A549 (cell line): ENCODE data around the gene PARP11. TPM values are rescaled to one million over a fixed set of nuclear protein-coding genes. Genes with fewer than 3 reads are reported as not detected.

Experiments used
- ATAC-seq, 2 experiments: fragments of 200-7000 bp in 1 of 2; fragments of >200 bp in 1 of 2; cut with Nextera tagmentation in 1 of 2; cut with Tn5 transposase in 1 of 2; 3 replicates each; pipeline versions ENCODE4 v1.8.0 to v1.9.1; 2018 to 2020; ENCODE audit warnings: mild to moderate bottlenecking in 1 of 2, moderate library complexity in 1 of 2
- CTCF ChIA-PET: fragments of 300-600 bp; sonication (Branson Sonifier 250); formaldehyde crosslinking; extraction: SDS; loops from one replicate; lab custom pipeline; 2021; ENCODE audit warnings: antibody characterized with exemption, inconsistent platforms; lab: Yijun Ruan, JAX
- POLR2A ChIA-PET: fragments of 350-600 bp; formaldehyde crosslinking; extraction: SDS; loops from one replicate; lab custom pipeline; 2021; ENCODE audit warnings: antibody characterized with exemption, inconsistent platforms; lab: Yijun Ruan, JAX
- DNase-seq, 2 experiments: peaks; one replicate each; pipeline versions ENCODE4 v3.0.0 to v3.0.0-alpha.2; 2011 to 2016; ENCODE audit warnings: low read depth in 1 of 2, low spot score in 1 of 2
- FAIRE-seq: peaks from 2 replicates; lab custom pipeline; 2011; peaks lifted over from hg19 to GRCh38; lab: Jason Lieb, UNC
- H3K27ac ChIP-seq, 2 experiments: fragments of >200 bp; sonication (Bioruptor Twin); formaldehyde crosslinking; 3 replicates each; pipeline ENCODE4 v1.5.1; 2016 to 2017
- H3K4me1 ChIP-seq: fragments of >200 bp; sonication (Bioruptor Twin); formaldehyde crosslinking; 3 replicates; pipeline ENCODE4 v1.6.1; 2016
- H3K4me2 ChIP-seq: fragments of >200 bp; sonication (Bioruptor Twin); formaldehyde crosslinking; 3 replicates; pipeline ENCODE4 v1.6.1; 2016
- H3K4me3 ChIP-seq: fragments of >200 bp; sonication (Bioruptor Twin); formaldehyde crosslinking; 3 replicates; pipeline ENCODE4 v1.5.1; 2016
- H3K9me3 ChIP-seq: fragments of >200 bp; sonication (Bioruptor Twin); formaldehyde crosslinking; 3 replicates; pipeline ENCODE4 v1.6.1; 2016
- ATOH8 ChIP-seq: fragments of 250-450 bp; sonication (Bioruptor Pico); IDR thresholded peaks from 2 replicates; pipeline ENCODE4 v1.5.0; 2020; ENCODE audit warnings: low read depth, mild to moderate bottlenecking, moderate library complexity
- BCL3 ChIP-seq: fragments of >200 bp; sonication (Bioruptor Twin); formaldehyde crosslinking; IDR thresholded peaks from 3 replicates; pipeline ENCODE4 v1.6.1; 2016
- CEBPB ChIP-seq, 2 experiments: fragments of >200 bp in 1 of 2; sonication (Bioruptor Twin) in 1 of 2; formaldehyde crosslinking in 1 of 2; IDR thresholded peaks; 2 replicates each; pipeline ENCODE4 v1.6.1; 2012 to 2016
- CHD2 ChIP-seq: fragments of 150-350 bp; IDR thresholded peaks from 2 replicates; pipeline ENCODE4 v1.6.1; 2014; ENCODE audit warnings: low read length; ENCODE audit not compliant: partially characterized antibody
- CHD4 ChIP-seq: fragments of 200-600 bp; sonication (generic); IDR thresholded peaks from 2 replicates; pipeline ENCODE4 v1.6.1; 2016; ENCODE audit warnings: antibody characterized with exemption, mild to moderate bottlenecking, borderline replicate concordance
- EHF ChIP-seq: fragments of 250-450 bp; sonication (Bioruptor Pico); IDR thresholded peaks from 2 replicates; pipeline ENCODE4 v1.5.0; 2020; ENCODE audit warnings: mild to moderate bottlenecking
- ESRRA ChIP-seq: fragments of 150-350 bp; IDR thresholded peaks from 2 replicates; pipeline ENCODE4 v1.6.1; 2014; ENCODE audit warnings: mild to moderate bottlenecking, low read length, borderline replicate concordance
- FOSB ChIP-seq: fragments of 250-450 bp; sonication (Bioruptor Pico); IDR thresholded peaks from 2 replicates; pipeline ENCODE4 v1.5.0; 2020; ENCODE audit warnings: mild to moderate bottlenecking, moderate library complexity
- FOSL2 ChIP-seq, 2 experiments: fragments of 450-650 bp in 1 of 2; fragments of >200 bp in 1 of 2; sonication (Bioruptor Twin) in 1 of 2; formaldehyde crosslinking; IDR thresholded peaks; 2 replicates each; pipeline versions ENCODE4 v1.5.0 to v1.6.1; 2016 to 2020; ENCODE audit warnings: mild to moderate bottlenecking in 1 of 2, moderate library complexity in 1 of 2
- FOXS1 ChIP-seq: fragments of 250-450 bp; sonication (Bioruptor Pico); IDR thresholded peaks from 2 replicates; pipeline ENCODE4 v1.5.0; 2020; ENCODE audit warnings: mild to moderate bottlenecking, moderate library complexity
- HDAC2 ChIP-seq: fragments of 200-600 bp; sonication (generic); IDR thresholded peaks from 2 replicates; pipeline ENCODE4 v1.6.1; 2016
- HEYL ChIP-seq: fragments of 250-450 bp; sonication (Bioruptor Pico); IDR thresholded peaks from 2 replicates; pipeline ENCODE4 v1.8.0; 2021; ENCODE audit warnings: mild to moderate bottlenecking, moderate library complexity
- HOXB13 ChIP-seq: fragments of 250-450 bp; sonication (Bioruptor Pico); IDR thresholded peaks from 2 replicates; pipeline ENCODE4 v1.5.0; 2020; ENCODE audit warnings: low read depth, mild to moderate bottlenecking, moderate library complexity
- HOXB5 ChIP-seq: fragments of 250-450 bp; sonication (Bioruptor Pico); IDR thresholded peaks from 2 replicates; pipeline ENCODE4 v1.5.0; 2020; ENCODE audit warnings: mild to moderate bottlenecking, moderate library complexity
- JUN ChIP-seq, 2 experiments: fragments of >200 bp; sonication (Bioruptor Twin); formaldehyde crosslinking; IDR thresholded peaks; 2 replicates in 1 of 2; 3 replicates in 1 of 2; pipeline ENCODE4 v1.6.1; 2016 to 2017
- KDM1A ChIP-seq: fragments of 200-600 bp; sonication (generic); IDR thresholded peaks from 2 replicates; pipeline ENCODE4 v1.6.1; 2016; ENCODE audit warnings: low read depth, mild to moderate bottlenecking
- MAFK ChIP-seq: fragments of 450-650 bp; IDR thresholded peaks from 2 replicates; pipeline ENCODE4 v1.6.1; 2014; ENCODE audit not compliant: partially characterized antibody
- NPAS2 ChIP-seq: fragments of 250-450 bp; sonication (Bioruptor Pico); IDR thresholded peaks from 2 replicates; pipeline ENCODE4 v1.8.0; 2022; ENCODE audit warnings: mild to moderate bottlenecking, moderate library complexity, borderline replicate concordance
- POLR2A ChIP-seq: IDR thresholded peaks from 2 replicates; pipeline ENCODE4 v1.6.1; 2012; ENCODE audit warnings: mild to moderate bottlenecking, low read length
- TP53 ChIP-seq: fragments of 250-450 bp; sonication (Bioruptor Pico); IDR thresholded peaks from 2 replicates; pipeline ENCODE4 v1.5.0; 2021; ENCODE audit warnings: mild to moderate bottlenecking, moderate library complexity
- WGBS: methylation state at CpG from one replicate; pipeline ENCODE4 v1.1.6; 2017; ENCODE audit errors: missing lambda C conversion rate; 5-methylcytosine and 5-hydroxymethylcytosine counted together
- polyA plus RNA-seq, 4 experiments: library from polyadenylated mRNA; depleted of rRNA in 3 of 4; stranded (reverse); fragments of >200 nt; fragmentation: RNase III in 1 of 4; extraction: RNeasy Plus Mini Kit Qiagen cat#74134 plus additional on column Dnase treatment in 1 of 4; gene quantifications; 2 replicates in 3 of 4; 3 replicates in 1 of 4; pipeline ENCODE4 v1.2.3, GENCODE V29; 2011 to 2017
- TF ChIP-seq, protein P1 (sequence below): fragments of 200-600 bp; sonication (generic); IDR thresholded peaks from 2 replicates; pipeline ENCODE4 v1.6.1; 2016; ENCODE audit warnings: antibody characterized with exemption, mild to moderate bottlenecking, moderate library complexity
- TF ChIP-seq, protein P2 (sequence below): fragments of 150-350 bp; IDR thresholded peaks from 2 replicates; pipeline ENCODE4 v1.6.1; 2014; ENCODE audit warnings: low read depth, mild to moderate bottlenecking, low read length

Gene PARP11
- polyA plus RNA-seq, 2 of the 4 experiments (the other 2 are of a cell fraction), result 2.1 to 6.7 TPM

GRCh38 chr12:3820122-3820521, 53.1 kb downstream of the PARP11 start:
- Histone ChIP-seq H3K4me3 (no peak overlapping the region), H3K4me2 (no peak overlapping the region), H3K4me1 (no peaks in the 10 kb centered on the region), H3K9me3 (no peaks in the 10 kb centered on the region), H3K27ac (no peak overlapping the region)
- WGBS, result 9% methylated on average over 3 of the region's 3 CpGs
- no peak for FAIRE-seq
- ChIA-PET CTCF (interaction anchor here (0.6 to 0.9 kb wide), 2 partner anchors 62 to 71 kb away, joined by 3 read pairs; no protein-coding TSS in a partner anchor), POLR2A (no interaction called here)
- DNase-seq, result peak in 1 of 2 experiments; percentile 10
- TF ChIP-seq FOSB (no peak), FOXS1 (CRISPR knock-in tag) (no peak), EHF (CRISPR knock-in tag) (no peak), KDM1A (no peak), NPAS2 (CRISPR knock-in tag) (no peak), JUN (IDR thresholded peaks at IDR 0.05) (no peak), FOSL2 (IDR thresholded peaks at IDR 0.05) (no peak), FOSL2 (CRISPR knock-in tag; IDR thresholded peaks at IDR 0.05) (peak; percentile 46)
- TF ChIP-seq, protein P1, sequence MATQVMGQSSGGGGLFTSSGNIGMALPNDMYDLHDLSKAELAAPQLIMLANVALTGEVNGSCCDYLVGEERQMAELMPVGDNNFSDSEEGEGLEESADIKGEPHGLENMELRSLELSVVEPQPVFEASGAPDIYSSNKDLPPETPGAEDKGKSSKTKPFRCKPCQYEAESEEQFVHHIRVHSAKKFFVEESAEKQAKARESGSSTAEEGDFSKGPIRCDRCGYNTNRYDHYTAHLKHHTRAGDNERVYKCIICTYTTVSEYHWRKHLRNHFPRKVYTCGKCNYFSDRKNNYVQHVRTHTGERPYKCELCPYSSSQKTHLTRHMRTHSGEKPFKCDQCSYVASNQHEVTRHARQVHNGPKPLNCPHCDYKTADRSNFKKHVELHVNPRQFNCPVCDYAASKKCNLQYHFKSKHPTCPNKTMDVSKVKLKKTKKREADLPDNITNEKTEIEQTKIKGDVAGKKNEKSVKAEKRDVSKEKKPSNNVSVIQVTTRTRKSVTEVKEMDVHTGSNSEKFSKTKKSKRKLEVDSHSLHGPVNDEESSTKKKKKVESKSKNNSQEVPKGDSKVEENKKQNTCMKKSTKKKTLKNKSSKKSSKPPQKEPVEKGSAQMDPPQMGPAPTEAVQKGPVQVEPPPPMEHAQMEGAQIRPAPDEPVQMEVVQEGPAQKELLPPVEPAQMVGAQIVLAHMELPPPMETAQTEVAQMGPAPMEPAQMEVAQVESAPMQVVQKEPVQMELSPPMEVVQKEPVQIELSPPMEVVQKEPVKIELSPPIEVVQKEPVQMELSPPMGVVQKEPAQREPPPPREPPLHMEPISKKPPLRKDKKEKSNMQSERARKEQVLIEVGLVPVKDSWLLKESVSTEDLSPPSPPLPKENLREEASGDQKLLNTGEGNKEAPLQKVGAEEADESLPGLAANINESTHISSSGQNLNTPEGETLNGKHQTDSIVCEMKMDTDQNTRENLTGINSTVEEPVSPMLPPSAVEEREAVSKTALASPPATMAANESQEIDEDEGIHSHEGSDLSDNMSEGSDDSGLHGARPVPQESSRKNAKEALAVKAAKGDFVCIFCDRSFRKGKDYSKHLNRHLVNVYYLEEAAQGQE, result no peak
- ATAC-seq, result 0 out of 6 replicates have a peak, but pooled peaks of 1 of the 2 experiments have one; percentile 24

DNA sequence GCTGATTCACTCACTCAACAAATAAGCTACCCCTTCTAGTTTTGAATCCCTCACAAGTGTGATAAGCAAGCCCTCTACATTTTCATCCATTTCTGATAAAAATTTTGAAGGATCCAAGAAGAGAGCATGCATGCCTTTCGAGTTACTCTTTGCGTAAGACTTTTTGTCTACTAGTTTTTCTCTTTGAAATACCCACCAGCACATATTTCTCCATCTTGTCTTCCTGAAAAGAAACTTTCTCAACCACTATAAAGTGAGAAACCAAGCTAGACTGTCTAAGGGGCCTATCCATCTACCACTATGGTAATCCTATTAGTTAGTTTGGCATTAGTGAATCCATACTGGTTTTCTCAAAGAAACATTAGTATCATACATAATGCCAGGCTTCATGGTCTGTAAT, 56.9 kb downstream of the PARP11 start:
- ATAC-seq, result no peak
- POLR2A ChIA-PET, result no interaction called here
- FAIRE-seq, result no peak
- DNase-seq, result no peak
- no peaks in the 10 kb centered on the region for H3K4me1 ChIP-seq
- no peaks in the 10 kb centered on the region for H3K9me3 ChIP-seq
- TF ChIP-seq MAFK, result no peak
- no peak for TF ChIP-seq FOSL2 (IDR thresholded peaks at IDR 0.05)
- no peak for TF ChIP-seq FOSL2 (CRISPR knock-in tag; IDR thresholded peaks at IDR 0.05)
- TF ChIP-seq, protein P2, sequence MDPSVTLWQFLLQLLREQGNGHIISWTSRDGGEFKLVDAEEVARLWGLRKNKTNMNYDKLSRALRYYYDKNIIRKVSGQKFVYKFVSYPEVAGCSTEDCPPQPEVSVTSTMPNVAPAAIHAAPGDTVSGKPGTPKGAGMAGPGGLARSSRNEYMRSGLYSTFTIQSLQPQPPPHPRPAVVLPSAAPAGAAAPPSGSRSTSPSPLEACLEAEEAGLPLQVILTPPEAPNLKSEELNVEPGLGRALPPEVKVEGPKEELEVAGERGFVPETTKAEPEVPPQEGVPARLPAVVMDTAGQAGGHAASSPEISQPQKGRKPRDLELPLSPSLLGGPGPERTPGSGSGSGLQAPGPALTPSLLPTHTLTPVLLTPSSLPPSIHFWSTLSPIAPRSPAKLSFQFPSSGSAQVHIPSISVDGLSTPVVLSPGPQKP, result no peak
- no peak for TF ChIP-seq CHD4
- TF ChIP-seq HOXB5, result no peak
- no peak for TF ChIP-seq ATOH8
- TF ChIP-seq CHD2, result no peak
- no peak for TF ChIP-seq TP53 (CRISPR knock-in tag)
- no peak for TF ChIP-seq BCL3
- TF ChIP-seq POLR2A, result no peak
- no peak for TF ChIP-seq HDAC2
- TF ChIP-seq ESRRA, result no peak
- no peak for TF ChIP-seq CEBPB (IDR thresholded peaks at IDR 0.05)
- no peak for TF ChIP-seq HEYL (CRISPR knock-in tag)
- TF ChIP-seq JUN (IDR thresholded peaks at IDR 0.05), result no peak
- no peak for TF ChIP-seq HOXB13
- H3K4me2 ChIP-seq, result no peak overlapping the region
- WGBS, result 53% methylated on average over 2 of the region's 2 CpGs
- CTCF ChIA-PET, result interaction anchor here (1.1 to 4.4 kb wide), 3 partner anchors 9 to 516 kb away, joined by 4 to 28 read pairs (median 9); no protein-coding TSS in a partner anchor
- H3K27ac ChIP-seq, result no peak overlapping the region
- no peak overlapping the region for H3K4me3 ChIP-seq
